Measurements from ENCODE around the gene ANKRD13B.

DNA sequence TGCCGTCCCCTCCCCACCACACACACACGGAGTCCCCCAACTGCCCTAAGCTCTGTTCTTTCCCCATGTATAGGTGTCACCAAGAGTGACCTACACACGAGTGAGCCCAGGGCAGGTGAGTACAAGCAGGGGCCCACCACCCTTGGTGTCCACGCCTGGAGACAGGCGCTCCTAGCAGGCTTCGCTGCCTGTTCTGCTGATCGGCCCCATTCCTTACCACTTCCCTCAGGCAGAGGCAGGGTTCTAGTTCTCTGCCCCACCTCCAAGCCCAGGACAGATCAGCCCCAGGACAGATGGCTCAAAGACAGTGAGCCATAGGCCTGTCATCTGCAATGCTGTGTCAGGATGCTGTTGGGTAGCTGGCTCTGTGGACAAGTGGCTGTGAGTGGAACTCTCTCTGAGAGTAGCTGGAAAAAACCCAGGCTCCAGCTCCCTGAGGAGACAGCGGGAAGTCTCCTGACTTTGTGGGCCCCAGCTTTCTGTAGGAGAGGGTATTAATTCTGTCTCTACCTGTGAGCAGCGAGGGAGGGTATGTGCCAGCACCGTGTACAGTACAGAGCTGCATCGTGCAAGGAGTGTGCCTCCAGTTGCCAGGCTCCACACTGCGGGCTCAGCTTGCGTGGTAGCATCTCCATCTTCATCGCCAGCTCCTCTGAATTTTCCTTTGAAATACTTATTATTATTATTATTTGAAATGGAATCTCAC lies 23.5 kb upstream of the ANKRD13B start:
- TF ChIP-seq CEBPB (IDR thresholded peaks at IDR 0.05) (no peak), TCF12 (IDR thresholded peaks at IDR 0.05; ENCODE audit: low read depth) (no peak), EP300 (IDR thresholded peaks at IDR 0.05; ENCODE audit: borderline replicate concordance) (no peak), FOXM1 (IDR thresholded peaks at IDR 0.05; ENCODE audit: borderline replicate concordance, low read depth) (no peak), YY1 (IDR thresholded peaks at IDR 0.05; ENCODE audit: low read depth) (no peak), RAD21 (IDR thresholded peaks at IDR 0.05; ENCODE audit: low read depth) (no peak), REST (IDR thresholded peaks at IDR 0.05; ENCODE audit: low read depth) (no peak)

Data from Ishikawa (cell line).